NT2/D1 (cell line): ENCODE measurements around the gene LPP.

ENCODE experiments used
- SUZ12 ChIP-seq: IDR thresholded peaks from 2 replicates; pipeline ENCODE4 v1.6.1; 2011; ENCODE audit not compliant: insufficient read length, insufficient read depth; ENCODE audit errors: extremely low read depth
- YY1 ChIP-seq: IDR thresholded peaks from 2 replicates; pipeline ENCODE4 v1.6.1; 2011; ENCODE audit not compliant: insufficient read length, insufficient read depth
- ZNF274 ChIP-seq: IDR thresholded peaks from 2 replicates; pipeline ENCODE4 v1.6.1; 2011; ENCODE audit warnings: mild to moderate bottlenecking, low read depth, low read length

GRCh38 chr3:188440340-188440972 lies 286.5 kb downstream of the LPP start:
- no peak for TF ChIP-seq ZNF274
- no peak for TF ChIP-seq SUZ12
- no peak for TF ChIP-seq YY1
